Parathyroid adenoma (tissue), 2 donors: Measurements from ENCODE around the gene HHIPL1.

Source experiments
- H2AFZ ChIP-seq: fragments of 300-600 bp; sonication (generic); one replicate; pipeline ENCODE4 v1.7.0; 2017; ENCODE audit warnings: antibody characterized with exemption, mild to moderate bottlenecking
- H3K27ac ChIP-seq: fragments of 300-600 bp; sonication (generic); one replicate; pipeline ENCODE4 v1.7.0; 2017
- H3K27me3 ChIP-seq: fragments of 300-600 bp; sonication (generic); one replicate; pipeline ENCODE4 v1.7.0; 2017; ENCODE audit warnings: low read length; ENCODE audit not compliant: control insufficient read depth, insufficient read depth
- H3K36me3 ChIP-seq: fragments of 300-600 bp; sonication (generic); one replicate; pipeline ENCODE4 v1.7.0; 2017; ENCODE audit warnings: low read length; ENCODE audit not compliant: control insufficient read depth, insufficient read depth
- H3K4me1 ChIP-seq: fragments of 300-600 bp; sonication (generic); one replicate; pipeline ENCODE4 v1.7.0; 2017; ENCODE audit warnings: control low read depth
- H3K4me2 ChIP-seq: fragments of 300-600 bp; sonication (generic); one replicate; pipeline ENCODE4 v1.7.0; 2017; ENCODE audit warnings: low read length
- H3K4me3 ChIP-seq: fragments of 300-600 bp; sonication (generic); one replicate; pipeline ENCODE4 v1.7.0; 2017; ENCODE audit warnings: low read depth, low read length
- H3K79me2 ChIP-seq: fragments of 300-600 bp; sonication (generic); one replicate; pipeline ENCODE4 v1.7.0; 2017; ENCODE audit warnings: control low read depth
- H3K9ac ChIP-seq: fragments of 300-600 bp; sonication (generic); one replicate; pipeline ENCODE4 v1.7.0; 2017; ENCODE audit warnings: mild to moderate bottlenecking
- H3K9me3 ChIP-seq: fragments of 300-600 bp; sonication (generic); one replicate; pipeline ENCODE4 v1.7.0; 2017; ENCODE audit warnings: low read length; ENCODE audit not compliant: control insufficient read depth
- CTCF ChIP-seq: fragments of 300-600 bp; sonication (generic); IDR thresholded peaks from one replicate; pipeline ENCODE4 v1.7.0; 2017; ENCODE audit warnings: antibody characterized with exemption, mild to moderate bottlenecking
- donor health status: primary hyperparathyroidism.

HHIPL1 gene

GRCh38 chr14:99647411-99647810 lies 2.5 kb downstream of the HHIPL1 start:
- H2AFZ ChIP-seq: no peak overlapping the region
- H3K79me2 ChIP-seq: no peaks in the 10 kb centered on the region
- no peaks in the 10 kb centered on the region for H3K9me3 ChIP-seq
- no peak overlapping the region for H3K27ac ChIP-seq
- no peaks in the 10 kb centered on the region for H3K36me3 ChIP-seq
- no peak for TF ChIP-seq CTCF
- H3K4me3 ChIP-seq: no peak overlapping the region
- no peak overlapping the region for H3K9ac ChIP-seq
- H3K4me2 ChIP-seq: no peak overlapping the region
- H3K4me1 ChIP-seq: no peaks in the 10 kb centered on the region
- H3K27me3 ChIP-seq: no peaks in the 10 kb centered on the region

GRCh38 chr14:99648027-99648784 lies 3.3 kb downstream of the HHIPL1 start:
- no peak overlapping the region for H3K27ac ChIP-seq
- no peak for TF ChIP-seq CTCF
- H3K4me2 ChIP-seq: no peak overlapping the region
- no peaks in the 10 kb centered on the region for H3K27me3 ChIP-seq
- no peaks in the 10 kb centered on the region for H3K36me3 ChIP-seq
- no peaks in the 10 kb centered on the region for H3K4me1 ChIP-seq
- no peak overlapping the region for H2AFZ ChIP-seq
- no peaks in the 10 kb centered on the region for H3K9me3 ChIP-seq
- no peak overlapping the region for H3K4me3 ChIP-seq
- H3K9ac ChIP-seq: no peak overlapping the region
- no peaks in the 10 kb centered on the region for H3K79me2 ChIP-seq

GRCh38 chr14:99649219-99649618 lies 4.3 kb downstream of the HHIPL1 start:
- H3K27me3 ChIP-seq: no peaks in the 10 kb centered on the region
- no peak overlapping the region for H3K27ac ChIP-seq
- no peak for TF ChIP-seq CTCF
- no peak overlapping the region for H3K9ac ChIP-seq
- H3K4me3 ChIP-seq: no peak overlapping the region
- no peak overlapping the region for H3K4me2 ChIP-seq
- no peaks in the 10 kb centered on the region for H3K36me3 ChIP-seq
- H2AFZ ChIP-seq: no peak overlapping the region
- H3K9me3 ChIP-seq: no peaks in the 10 kb centered on the region
- H3K79me2 ChIP-seq: no peaks in the 10 kb centered on the region
- H3K4me1 ChIP-seq: no peaks in the 10 kb centered on the region

- Histone ChIP-seq H3K79me2 (no peaks in the 10 kb centered on the region), H3K9me3 (no peaks in the 10 kb centered on the region), H3K27me3 (no peaks in the 10 kb centered on the region), H3K36me3 (no peaks in the 10 kb centered on the region), H3K4me1 (no peaks in the 10 kb centered on the region), H2AFZ (no peak overlapping the region), H3K9ac (no peak overlapping the region), H3K4me3 (no peak overlapping the region), H3K27ac (no peak overlapping the region), H3K4me2 (no peak overlapping the region)
- no peak for TF ChIP-seq CTCF
Observed at GRCh38 chr14:99649643-99650042, 4.7 kb downstream of the HHIPL1 start.

GRCh38 chr14:99650189-99650588 lies 5.3 kb downstream of the HHIPL1 start:
- H3K4me1 ChIP-seq: no peaks in the 10 kb centered on the region
- no peak for TF ChIP-seq CTCF

More at GRCh38 chr14:99650189-99650588, 5.3 kb downstream of the HHIPL1 start:
- Histone ChIP-seq H2AFZ (no peak overlapping the region), H3K27me3 (no peaks in the 10 kb centered on the region), H3K9me3 (no peaks in the 10 kb centered on the region), H3K27ac (no peak overlapping the region), H3K4me3 (no peak overlapping the region), H3K4me2 (no peak overlapping the region), H3K36me3 (no peaks in the 10 kb centered on the region), H3K9ac (no peak overlapping the region), H3K79me2 (no peaks in the 10 kb centered on the region)
